ENCODE results near the gene PDCL2. TPM values are rescaled to one million over a fixed set of nuclear protein-coding genes. Genes with fewer than 3 reads are reported as not detected.
"Not testable (repeated sequence)": the region's sequence is repeated elsewhere in the genome, so short reads cannot be mapped to it uniquely, and the experiment has no call there.

PDCL2 gene
- total RNA-seq, 2 donors from 2014 or later = not detected

GRCh38 chr4:55634417-55635128 lies 42.5 kb upstream of the PDCL2 start:
- Histone ChIP-seq H3K4me3 (no peak overlapping the region), H3K27ac (no peak overlapping the region), H3K4me1 (no peaks in the 10 kb centered on the region), H3K9ac (ENCODE audit: low read depth in 2 of 2, low read length in 2 of 2) (no peak overlapping the region), H3K36me3 (no peaks in the 10 kb centered on the region), H3K27me3 (peaks cover 27% of the 10 kb centered on the region), H3K9me3 (no peaks in the 10 kb centered on the region)
- no peak for TF ChIP-seq CTCF (IDR thresholded peaks at IDR 0.05)
- DNase-seq = no peak
- intact Hi-C loops (cut with DNase I) = loop anchor here (10.0 kb wide), 1 partner anchor 290 kb away; the partner anchor contains the start of gene SRD5A3

- Histone ChIP-seq H3K9me3 (no peaks in the 10 kb centered on the region), H3K4me1 (no peaks in the 10 kb centered on the region), H3K27me3 (peaks cover 27% of the 10 kb centered on the region), H3K27ac (no peak overlapping the region), H3K9ac (ENCODE audit: low read depth in 2 of 2, low read length in 2 of 2) (no peak overlapping the region), H3K4me3 (no peak overlapping the region), H3K36me3 (no peaks in the 10 kb centered on the region)
- TF ChIP-seq CTCF (IDR thresholded peaks at IDR 0.05) = no peak
- intact Hi-C loops (cut with DNase I) = loop anchor here (10.0 kb wide), 1 partner anchor 289 kb away; the partner anchor contains the start of gene SRD5A3
- DNase-seq = no peak
Observed at GRCh38 chr4:55633903-55634302, 41.9 kb upstream of the PDCL2 start.

GRCh38 chr4:55625835-55626234 lies 33.8 kb upstream of the PDCL2 start:
- no peak for TF ChIP-seq CTCF (IDR thresholded peaks at IDR 0.05)
- Histone ChIP-seq H3K4me1 (no peaks in the 10 kb centered on the region), H3K27me3 (no peaks in the 10 kb centered on the region), H3K36me3 (no peaks in the 10 kb centered on the region), H3K27ac (no peak overlapping the region), H3K9me3 (no peaks in the 10 kb centered on the region), H3K4me3 (no peak overlapping the region), H3K9ac (ENCODE audit: low read depth in 2 of 2, low read length in 2 of 2) (no peak overlapping the region)
- intact Hi-C loops (cut with DNase I) = no loop called here
- no peak for DNase-seq

GRCh38 chr4:55624063-55624462 lies 32.0 kb upstream of the PDCL2 start:
- H3K9me3 ChIP-seq; H3K27ac ChIP-seq; intact Hi-C loops (cut with DNase I); H3K36me3 ChIP-seq; H3K9ac ChIP-seq (ENCODE audit: low read depth in 2 of 2, low read length in 2 of 2); H3K4me3 ChIP-seq; H3K4me1 ChIP-seq; H3K27me3 ChIP-seq; DNase-seq: not testable (repeated sequence)

GRCh38 chr4:55618546-55619143 lies 26.6 kb upstream of the PDCL2 start:
- no peak for TF ChIP-seq CTCF (IDR thresholded peaks at IDR 0.05)
- Histone ChIP-seq H3K4me3 (no peak overlapping the region), H3K4me1 (no peaks in the 10 kb centered on the region), H3K36me3 (no peaks in the 10 kb centered on the region), H3K9ac (ENCODE audit: low read depth in 2 of 2, low read length in 2 of 2) (no peak overlapping the region), H3K27ac (no peak overlapping the region), H3K27me3 (no peaks in the 10 kb centered on the region), H3K9me3 (no peaks in the 10 kb centered on the region)
- intact Hi-C loops (cut with DNase I) = no loop called here
- DNase-seq = no peak

- no peak overlapping the region for H3K27ac ChIP-seq
- TF ChIP-seq CTCF (IDR thresholded peaks at IDR 0.05) = no peak
Observed at GRCh38 chr4:55617587-55618197, 25.6 kb upstream of the PDCL2 start.

More at GRCh38 chr4:55617587-55618197, 25.6 kb upstream of the PDCL2 start:
- H3K4me1 ChIP-seq = no peaks in the 10 kb centered on the region
- no peak overlapping the region for H3K9ac ChIP-seq (ENCODE audit: low read depth in 2 of 2, low read length in 2 of 2)
- no peaks in the 10 kb centered on the region for H3K9me3 ChIP-seq
- H3K36me3 ChIP-seq = no peaks in the 10 kb centered on the region
- no peak for DNase-seq
- no peak overlapping the region for H3K4me3 ChIP-seq
- H3K27me3 ChIP-seq = no peaks in the 10 kb centered on the region
- intact Hi-C loops (cut with DNase I) = no loop called here

All from colonic mucosa (tissue), 4 donors.